ENCODE data around the gene CAMTA1. TPM values are rescaled to one million over a fixed set of nuclear protein-coding genes. Genes with fewer than 3 reads are reported as not detected.

The CAMTA1 gene
- total RNA-seq, 1 experiment from 2014 or later: 50.3 TPM

GRCh38 chr1:7505771-7506453 lies 720.7 kb downstream of the CAMTA1 start:
- Mint-ChIP-seq H3K27ac (ENCODE audit: unreplicated experiment) (no peak overlapping the region), H3K9me3 (ENCODE audit: low read depth, unreplicated experiment) (no peaks in the 10 kb centered on the region), H3K27me3 (ENCODE audit: unreplicated experiment) (no peaks in the 10 kb centered on the region), H3K4me1 (ENCODE audit: low read depth, unreplicated experiment) (no peaks in the 10 kb centered on the region), H3K36me3 (ENCODE audit: insufficient read depth, unreplicated experiment) (no peaks in the 10 kb centered on the region), H3K4me3 (ENCODE audit: low read depth, unreplicated experiment) (no peak overlapping the region)
- no TSS peak for BruUV-seq (replicated peaks)
- no peak for TF ChIP-seq CTCF (IDR thresholded peaks at IDR 0.05; ENCODE audit: unreplicated experiment)
- no peak for DNase-seq
- CTCF ChIA-PET: no interaction called here
- intact Hi-C loops (cut with micrococcal nuclease; ENCODE audit: unreplicated experiment): no loop called here

- no peak overlapping the region for H3K4me3 Mint-ChIP-seq (ENCODE audit: low read depth, unreplicated experiment)
Observed at GRCh38 chr1:7506454-7507284, 721.4 kb downstream of the CAMTA1 start.

GRCh38 chr1:7507285-7508019 lies 722.2 kb downstream of the CAMTA1 start:
- Mint-ChIP-seq H3K4me3 (ENCODE audit: low read depth, unreplicated experiment) (no peak overlapping the region), H3K4me1 (ENCODE audit: low read depth, unreplicated experiment) (no peaks in the 10 kb centered on the region), H3K27me3 (ENCODE audit: unreplicated experiment) (peaks cover 10% of the 10 kb centered on the region), H3K36me3 (ENCODE audit: insufficient read depth, unreplicated experiment) (no peaks in the 10 kb centered on the region), H3K27ac (ENCODE audit: unreplicated experiment) (no peak overlapping the region), H3K9me3 (ENCODE audit: low read depth, unreplicated experiment) (no peaks in the 10 kb centered on the region)
- CTCF ChIA-PET: no interaction called here
- no peak for TF ChIP-seq CTCF (IDR thresholded peaks at IDR 0.05; ENCODE audit: unreplicated experiment)
- no TSS peak for BruUV-seq (replicated peaks)
- no peak for DNase-seq
- intact Hi-C loops (cut with micrococcal nuclease; ENCODE audit: unreplicated experiment): no loop called here

More at GRCh38 chr1:7506454-7507284, 721.4 kb downstream of the CAMTA1 start:
- intact Hi-C loops (cut with micrococcal nuclease; ENCODE audit: unreplicated experiment): no loop called here
- BruUV-seq (replicated peaks): no TSS peak
- Mint-ChIP-seq H3K27ac (ENCODE audit: unreplicated experiment) (no peak overlapping the region), H3K4me1 (ENCODE audit: low read depth, unreplicated experiment) (no peaks in the 10 kb centered on the region), H3K27me3 (ENCODE audit: unreplicated experiment) (peaks cover 2% of the 10 kb centered on the region), H3K9me3 (ENCODE audit: low read depth, unreplicated experiment) (no peaks in the 10 kb centered on the region), H3K36me3 (ENCODE audit: insufficient read depth, unreplicated experiment) (no peaks in the 10 kb centered on the region)
- DNase-seq: no peak
- no peak for TF ChIP-seq CTCF (IDR thresholded peaks at IDR 0.05; ENCODE audit: unreplicated experiment)
- CTCF ChIA-PET: no interaction called here

DNA sequence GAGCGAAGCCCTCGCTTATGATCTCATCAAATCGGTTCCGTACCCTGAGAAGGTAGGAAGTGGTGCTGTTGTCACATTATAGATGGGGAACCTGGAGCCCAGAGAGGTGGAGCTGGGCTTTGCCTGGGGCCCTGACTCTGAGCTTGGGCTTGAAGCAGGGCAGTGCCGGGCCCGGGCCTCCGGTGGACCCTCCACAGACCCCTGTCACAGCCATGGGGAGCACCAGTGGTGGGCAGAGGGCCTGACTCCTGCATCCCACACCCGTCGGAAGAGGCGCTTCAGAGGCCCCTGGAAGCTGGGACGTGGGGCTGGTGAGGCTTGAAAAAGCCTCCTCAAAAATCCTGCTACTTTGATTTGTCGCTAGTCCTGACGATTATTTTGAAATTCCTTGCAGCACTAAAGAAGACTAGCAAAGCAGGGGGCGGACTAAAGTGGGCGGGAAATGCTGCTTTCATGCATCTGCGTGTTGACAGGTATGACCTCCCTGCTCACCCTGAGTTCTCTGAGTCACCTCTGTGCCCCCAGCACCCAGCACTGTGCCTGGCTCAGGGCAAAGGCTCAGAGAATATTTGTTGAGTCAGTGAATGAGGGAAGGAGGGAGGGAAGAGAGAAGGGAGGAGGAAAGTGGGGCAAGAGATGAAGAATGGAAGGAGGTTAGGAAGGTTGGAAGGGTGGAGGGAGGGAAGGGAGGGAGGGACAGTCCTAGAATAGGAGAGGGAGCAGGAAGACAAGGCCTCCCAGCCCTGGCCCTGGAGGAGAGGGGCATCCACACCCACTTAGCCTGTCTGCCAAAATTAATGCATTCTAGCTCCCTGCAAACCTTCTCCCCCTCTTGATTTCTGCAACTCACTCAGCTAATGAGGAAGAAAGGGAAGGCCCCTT lies 723.0 kb downstream of the CAMTA1 start:
- DNase-seq: no peak
- H3K4me3 Mint-ChIP-seq (ENCODE audit: low read depth, unreplicated experiment): no peak overlapping the region
- CTCF ChIA-PET: no interaction called here
- no peaks in the 10 kb centered on the region for H3K36me3 Mint-ChIP-seq (ENCODE audit: insufficient read depth, unreplicated experiment)
- H3K27me3 Mint-ChIP-seq (ENCODE audit: unreplicated experiment): peaks cover 18% of the 10 kb centered on the region
- no peaks in the 10 kb centered on the region for H3K9me3 Mint-ChIP-seq (ENCODE audit: low read depth, unreplicated experiment)
- no peak overlapping the region for H3K27ac Mint-ChIP-seq (ENCODE audit: unreplicated experiment)
- BruUV-seq (replicated peaks): no TSS peak
- intact Hi-C loops (cut with micrococcal nuclease; ENCODE audit: unreplicated experiment): no loop called here
- no peaks in the 10 kb centered on the region for H3K4me1 Mint-ChIP-seq (ENCODE audit: low read depth, unreplicated experiment)
- no peak for TF ChIP-seq CTCF (IDR thresholded peaks at IDR 0.05; ENCODE audit: unreplicated experiment)
